OCI-LY1 (cell line): ENCODE measurements around the gene ADSS2.

Experiments used
- H2AFZ ChIP-seq: fragments of 200-600 bp; sonication (generic), shearing (Covaris generic); 2 replicates; pipeline ENCODE4 v1.6.0; 2014; ENCODE audit warnings: antibody characterized with exemption, mild to moderate bottlenecking, low read length
- H3F3A ChIP-seq: fragments of 200-600 bp; sonication (generic), shearing (Covaris generic); 2 replicates; pipeline ENCODE4 v1.6.0; 2014; ENCODE audit warnings: mild to moderate bottlenecking, antibody characterized with exemption, low read length, moderate library complexity; ENCODE audit not compliant: insufficient read depth
- H3K27ac ChIP-seq: fragments of 200-600 bp; sonication (generic); 2 replicates; pipeline ENCODE4 v1.5.1; 2014; ENCODE audit warnings: low read length, mixed run types, mild to moderate bottlenecking, low read depth; ENCODE audit not compliant: poor library complexity, severe bottlenecking
- H3K27me3 ChIP-seq: fragments of 200-600 bp; sonication (generic); 2 replicates; pipeline ENCODE4 v1.6.0; 2014; ENCODE audit warnings: antibody characterized with exemption, mild to moderate bottlenecking, low read length, moderate library complexity; ENCODE audit not compliant: insufficient read depth
- H3K36me3 ChIP-seq: fragments of 200-600 bp; sonication (generic); 2 replicates; pipeline ENCODE4 v1.6.1; 2014; ENCODE audit warnings: mild to moderate bottlenecking, antibody characterized with exemption, low read length, moderate library complexity, mixed read lengths; ENCODE audit not compliant: insufficient read depth
- H3K4me1 ChIP-seq: fragments of 200-600 bp; sonication (generic); 2 replicates; pipeline ENCODE4 v1.5.1; 2014; ENCODE audit warnings: mild to moderate bottlenecking, low read length, moderate library complexity; ENCODE audit not compliant: insufficient read depth, severe bottlenecking
- H3K4me2 ChIP-seq: fragments of 200-600 bp; sonication (generic), shearing (Covaris generic); 2 replicates; pipeline ENCODE4 v1.6.1; 2014; ENCODE audit warnings: low read length
- H3K4me3 ChIP-seq: fragments of 200-600 bp; sonication (generic); 2 replicates; pipeline ENCODE4 v1.5.1; 2014; ENCODE audit warnings: low read length, low read depth, mild to moderate bottlenecking, mixed read lengths; ENCODE audit not compliant: poor library complexity, severe bottlenecking
- H3K79me2 ChIP-seq: fragments of 200-600 bp; shearing (Covaris generic); 2 replicates; pipeline ENCODE4 v1.6.1; 2016; ENCODE audit warnings: mixed run types, low read length, mixed read lengths; ENCODE audit not compliant: insufficient read depth
- H3K9ac ChIP-seq: fragments of 200-600 bp; sonication (generic), shearing (Covaris generic); 2 replicates; pipeline ENCODE4 v1.6.1; 2014; ENCODE audit warnings: mild to moderate bottlenecking, low read length, mixed read lengths
- H3K9me2 ChIP-seq: fragments of 200-600 bp; sonication (generic), shearing (Covaris generic); 2 replicates; pipeline ENCODE4 v1.6.1; 2014; ENCODE audit warnings: low read depth, mild to moderate bottlenecking, low read length, mixed read lengths
- H3K9me3 ChIP-seq: fragments of 200-600 bp; shearing (Covaris generic); 2 replicates; pipeline ENCODE4 v1.6.1; 2014; ENCODE audit warnings: low read length, mixed read lengths
- H4K20me1 ChIP-seq: fragments of 200-600 bp; sonication (generic), shearing (Covaris generic); 2 replicates; pipeline ENCODE4 v1.6.0; 2016; ENCODE audit warnings: mild to moderate bottlenecking, low read length; ENCODE audit not compliant: insufficient read depth
- EZH2 ChIP-seq: fragments of 200-600 bp; sonication (generic), shearing (Covaris generic); IDR thresholded peaks from 2 replicates; pipeline ENCODE4 v1.8.0; 2017; ENCODE audit warnings: borderline replicate concordance, mixed run types, mild to moderate bottlenecking, antibody characterized with exemption, low read length, moderate library complexity, mixed read lengths
- TF ChIP-seq, protein P1 (sequence below): fragments of 200-600 bp; sonication (generic), shearing (Covaris generic); IDR thresholded peaks from 2 replicates; pipeline ENCODE4 v1.5.1; 2017; ENCODE audit warnings: mild to moderate bottlenecking, antibody characterized with exemption, low read length, moderate library complexity, mixed read lengths

The ADSS2 gene

DNA sequence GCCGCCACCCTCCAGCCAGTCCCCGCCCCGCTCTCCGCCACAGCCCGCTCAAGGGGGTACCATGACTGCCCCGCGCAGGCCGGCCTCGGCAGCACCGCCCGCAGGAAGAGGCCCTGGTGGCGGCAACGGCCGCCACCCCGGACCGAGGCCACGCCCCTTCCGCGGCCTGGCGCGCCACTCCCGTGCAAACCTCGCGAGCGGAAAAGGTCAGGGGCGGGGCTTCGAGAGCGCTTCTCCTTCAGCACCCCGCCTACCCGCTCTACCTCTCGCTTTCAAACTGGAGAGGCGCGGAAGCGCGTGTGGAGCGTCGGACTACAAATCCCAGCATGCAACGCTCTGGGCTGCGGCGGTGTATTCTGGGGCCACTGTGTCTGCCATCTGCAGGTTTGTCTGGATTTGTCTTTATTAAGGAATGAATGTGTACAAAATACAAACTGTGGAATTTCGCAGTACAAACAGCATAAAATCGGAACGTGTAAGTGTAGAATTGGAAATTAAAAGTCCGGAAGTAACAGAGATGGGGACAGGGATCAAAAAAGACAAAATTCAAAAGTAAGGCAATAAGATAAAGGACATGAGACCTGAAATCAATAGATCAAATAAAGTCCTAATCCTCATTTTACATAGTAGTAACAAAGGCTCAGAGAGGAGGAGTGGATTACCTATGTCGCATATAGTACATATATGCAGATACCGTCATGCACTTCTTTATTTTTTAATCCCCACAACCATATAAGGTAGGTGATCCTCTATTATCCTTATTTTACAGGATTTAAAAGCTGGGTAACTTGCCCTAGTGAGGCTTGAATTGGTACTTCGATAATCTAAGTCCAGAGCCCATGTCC, 464 bp upstream of the ADSS2 start:
- peak overlapping the region; percentile 62 for H3K4me2 ChIP-seq
- H3K9ac ChIP-seq = peak overlapping the region; percentile 49

DNA sequence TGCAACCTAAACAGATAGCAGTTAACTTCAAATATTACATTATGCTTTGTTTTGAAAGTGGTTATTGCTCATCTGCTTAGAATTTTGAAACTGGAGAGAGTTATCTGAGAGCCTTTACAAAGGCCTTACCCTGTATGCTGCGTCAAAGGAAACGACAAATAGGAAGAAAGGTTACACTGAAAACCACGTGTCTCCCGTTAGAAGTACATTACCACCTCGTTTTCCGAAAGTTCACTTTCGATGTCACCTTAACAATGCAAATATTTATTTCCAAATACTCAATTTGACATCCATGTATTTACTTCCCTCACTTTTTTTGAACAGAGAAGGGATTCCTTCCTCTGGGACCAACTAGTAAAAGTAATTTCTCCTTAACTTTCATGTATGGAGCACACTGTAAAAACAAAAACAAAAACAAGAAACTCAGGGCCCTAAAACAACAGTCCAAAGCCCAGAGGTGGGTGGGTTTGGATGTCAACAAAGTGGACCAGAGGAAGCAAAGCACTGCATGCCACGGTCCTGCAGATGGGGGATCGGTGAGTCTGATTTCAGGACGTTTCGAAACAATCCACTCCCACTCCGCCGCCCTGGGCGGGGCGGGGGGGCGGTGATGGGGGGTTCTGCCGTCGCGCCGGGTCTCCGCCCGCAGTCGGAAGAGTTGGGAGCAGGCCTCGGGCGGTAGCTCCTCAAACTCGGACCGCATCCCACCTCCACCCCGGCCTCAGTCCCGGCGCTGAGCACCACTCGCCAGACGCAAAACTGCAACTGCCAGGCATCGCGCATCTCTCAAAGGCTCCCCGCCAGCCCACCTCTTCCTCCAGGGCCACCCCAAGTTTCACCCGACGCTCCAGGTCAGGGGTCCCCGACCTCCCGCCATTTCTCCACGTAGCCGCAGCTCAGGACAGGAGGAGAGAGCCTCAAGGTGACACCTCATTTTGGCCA, 841 bp downstream of the ADSS2 start:
- Histone ChIP-seq H3K4me1 (peaks cover 46% of the 10 kb centered on the region), H3F3A (no peaks in the 10 kb centered on the region), H3K27ac (peak overlapping the region; percentile 77), H3K9me3 (no peaks in the 10 kb centered on the region), H3K4me2 (peak overlapping the region; percentile 90), H3K9ac (peak overlapping the region; percentile 98), H3K9me2 (no peaks in the 10 kb centered on the region), H3K27me3 (no peaks in the 10 kb centered on the region), H2AFZ (no peak overlapping the region), H4K20me1 (no peaks in the 10 kb centered on the region), H3K4me3 (peak overlapping the region; percentile 98), H3K79me2 (peaks cover 55% of the 10 kb centered on the region), H3K36me3 (peaks cover 42% of the 10 kb centered on the region)
- TF ChIP-seq EZH2 = no peak
- TF ChIP-seq, protein P1, sequence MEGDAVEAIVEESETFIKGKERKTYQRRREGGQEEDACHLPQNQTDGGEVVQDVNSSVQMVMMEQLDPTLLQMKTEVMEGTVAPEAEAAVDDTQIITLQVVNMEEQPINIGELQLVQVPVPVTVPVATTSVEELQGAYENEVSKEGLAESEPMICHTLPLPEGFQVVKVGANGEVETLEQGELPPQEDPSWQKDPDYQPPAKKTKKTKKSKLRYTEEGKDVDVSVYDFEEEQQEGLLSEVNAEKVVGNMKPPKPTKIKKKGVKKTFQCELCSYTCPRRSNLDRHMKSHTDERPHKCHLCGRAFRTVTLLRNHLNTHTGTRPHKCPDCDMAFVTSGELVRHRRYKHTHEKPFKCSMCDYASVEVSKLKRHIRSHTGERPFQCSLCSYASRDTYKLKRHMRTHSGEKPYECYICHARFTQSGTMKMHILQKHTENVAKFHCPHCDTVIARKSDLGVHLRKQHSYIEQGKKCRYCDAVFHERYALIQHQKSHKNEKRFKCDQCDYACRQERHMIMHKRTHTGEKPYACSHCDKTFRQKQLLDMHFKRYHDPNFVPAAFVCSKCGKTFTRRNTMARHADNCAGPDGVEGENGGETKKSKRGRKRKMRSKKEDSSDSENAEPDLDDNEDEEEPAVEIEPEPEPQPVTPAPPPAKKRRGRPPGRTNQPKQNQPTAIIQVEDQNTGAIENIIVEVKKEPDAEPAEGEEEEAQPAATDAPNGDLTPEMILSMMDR = no peak

More for the DNA sequence above, 464 bp upstream of the ADSS2 start:
- peaks cover 44% of the 10 kb centered on the region for H3K4me1 ChIP-seq
- no peaks in the 10 kb centered on the region for H3K9me3 ChIP-seq
- H4K20me1 ChIP-seq = no peaks in the 10 kb centered on the region
- H3K27me3 ChIP-seq = no peaks in the 10 kb centered on the region
- peaks cover 42% of the 10 kb centered on the region for H3K79me2 ChIP-seq
- no peaks in the 10 kb centered on the region for H3F3A ChIP-seq
- no peak overlapping the region for H3K27ac ChIP-seq
- H3K36me3 ChIP-seq = peaks cover 33% of the 10 kb centered on the region
- no peak for TF ChIP-seq EZH2
- TF ChIP-seq, protein P1 = peak; percentile 40
- no peaks in the 10 kb centered on the region for H3K9me2 ChIP-seq
- H3K4me3 ChIP-seq = peak overlapping the region; percentile 98
- peak overlapping the region; percentile 24; the same call in 1 of the 2 replicates for H2AFZ ChIP-seq

DNA sequence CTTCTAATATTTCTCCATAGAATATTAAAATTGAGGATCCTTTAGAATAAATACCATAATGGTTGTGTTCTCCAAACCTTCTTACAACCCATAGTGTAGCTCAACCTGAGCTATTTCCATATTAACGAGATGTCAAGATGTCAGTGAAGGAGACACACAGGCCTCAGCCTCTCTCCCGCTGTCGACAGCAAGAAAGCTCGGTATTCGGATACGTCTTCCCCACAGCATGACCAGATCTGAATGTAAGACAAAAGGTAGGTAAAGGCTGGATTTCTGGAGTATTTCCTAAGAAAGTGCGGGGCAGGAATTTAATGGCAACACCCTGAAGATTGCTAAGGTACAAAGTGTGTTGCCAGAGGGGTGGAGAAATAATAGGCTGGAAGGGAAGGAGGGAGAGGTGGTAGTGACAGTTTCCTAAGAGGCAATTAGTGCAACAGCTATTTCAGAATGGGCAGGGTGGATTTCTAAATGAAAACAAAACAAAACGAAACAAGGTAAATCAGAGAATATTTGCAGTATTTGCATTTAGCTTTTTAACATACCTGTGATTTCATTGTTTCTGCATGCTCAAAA, 1.7 kb downstream of the ADSS2 start:
- peak overlapping the region; percentile 98 for H3K4me3 ChIP-seq
- H3F3A ChIP-seq = no peaks in the 10 kb centered on the region
- TF ChIP-seq, protein P1 = no peak
- no peak for TF ChIP-seq EZH2
- no peaks in the 10 kb centered on the region for H4K20me1 ChIP-seq
- H3K9ac ChIP-seq = peak overlapping the region; percentile 98
- peaks cover 50% of the 10 kb centered on the region for H3K36me3 ChIP-seq
- H3K27ac ChIP-seq = peak overlapping the region; percentile 27
- no peaks in the 10 kb centered on the region for H3K9me3 ChIP-seq
- H3K4me1 ChIP-seq = peaks cover 46% of the 10 kb centered on the region
- no peak overlapping the region for H2AFZ ChIP-seq
- H3K4me2 ChIP-seq = peak overlapping the region; percentile 90
- no peaks in the 10 kb centered on the region for H3K27me3 ChIP-seq
- H3K9me2 ChIP-seq = no peaks in the 10 kb centered on the region
- H3K79me2 ChIP-seq = peaks cover 64% of the 10 kb centered on the region
